Measurements from ENCODE around the gene CCDC179.

Gene CCDC179

GRCh38 chr11:22860241-22860640 lies at the start of gene CCDC179:
CCDC179 (minus strand) TSS chr11:22860474; CDS start chr11:22860421, 53 bp downstream.
- DNase-seq (ENCODE audit: low read depth): no peak

GRCh38 chr11:22903782-22904181 lies 43.5 kb upstream of the CCDC179 start:
- DNase-seq (ENCODE audit: low read depth): no peak

DNA sequence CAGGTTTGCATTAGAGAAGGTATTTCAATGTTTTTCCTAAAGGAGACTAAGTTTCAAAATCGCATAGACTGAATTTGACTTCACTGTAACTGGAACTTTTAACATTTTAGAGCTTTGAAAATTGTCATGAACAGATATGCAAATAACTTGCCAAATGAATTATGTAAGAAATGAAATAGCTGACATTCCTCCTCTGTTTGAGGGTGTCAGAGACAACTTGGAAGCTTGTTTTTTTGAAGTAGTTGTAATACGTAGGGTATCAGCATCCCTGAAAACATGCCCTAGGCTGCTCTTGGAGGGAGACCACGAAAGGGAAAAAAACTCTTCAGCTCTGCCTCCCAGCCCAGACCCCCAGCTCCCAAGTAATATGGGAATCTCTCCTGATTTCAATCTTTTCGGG lies 41.3 kb upstream of the CCDC179 start:
- no peak for DNase-seq (ENCODE audit: low read depth)

DNA sequence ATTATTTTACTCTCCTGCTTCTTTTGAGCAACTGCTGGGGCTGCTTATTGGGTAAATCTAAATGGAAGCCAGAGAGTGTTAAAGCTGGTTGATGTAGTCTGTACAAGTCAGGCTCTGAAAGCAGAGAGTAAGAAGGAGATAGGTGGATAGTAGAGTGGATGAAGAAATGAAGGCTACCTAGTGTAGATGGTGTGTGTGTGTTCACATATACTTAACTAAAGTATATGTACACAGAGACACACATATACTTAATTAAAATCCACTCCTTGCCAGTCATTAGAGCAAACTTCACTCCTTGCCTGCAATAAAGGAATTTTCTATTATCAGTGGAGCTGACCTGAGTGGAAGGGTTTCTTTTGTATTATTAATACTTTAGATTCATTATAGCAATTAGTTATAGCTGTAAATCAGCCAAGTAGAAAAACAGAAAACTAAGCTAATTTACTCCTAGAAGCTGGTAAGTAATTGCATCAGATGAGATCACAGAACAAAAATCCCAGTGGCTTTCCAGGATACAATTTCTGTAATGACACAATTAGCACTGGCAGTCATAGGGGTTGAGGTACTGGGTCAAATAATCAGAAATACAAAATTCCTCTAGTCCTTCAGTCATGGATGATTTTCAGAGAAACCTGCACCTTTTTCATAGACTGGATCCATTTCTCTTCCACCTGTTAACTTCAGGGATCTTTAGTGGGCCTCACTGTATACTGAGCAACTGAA lies 40.7 kb upstream of the CCDC179 start:
- DNase-seq (ENCODE audit: low read depth): no peak

GRCh38 chr11:22898036-22898435 lies 37.8 kb upstream of the CCDC179 start:
- DNase-seq (ENCODE audit: low read depth): no peak

GRCh38 chr11:22890227-22890626 lies 30.0 kb upstream of the CCDC179 start:
- no peak for DNase-seq (ENCODE audit: low read depth)

GRCh38 chr11:22884217-22884616 lies 23.9 kb upstream of the CCDC179 start:
- DNase-seq (ENCODE audit: low read depth): no peak

DNA sequence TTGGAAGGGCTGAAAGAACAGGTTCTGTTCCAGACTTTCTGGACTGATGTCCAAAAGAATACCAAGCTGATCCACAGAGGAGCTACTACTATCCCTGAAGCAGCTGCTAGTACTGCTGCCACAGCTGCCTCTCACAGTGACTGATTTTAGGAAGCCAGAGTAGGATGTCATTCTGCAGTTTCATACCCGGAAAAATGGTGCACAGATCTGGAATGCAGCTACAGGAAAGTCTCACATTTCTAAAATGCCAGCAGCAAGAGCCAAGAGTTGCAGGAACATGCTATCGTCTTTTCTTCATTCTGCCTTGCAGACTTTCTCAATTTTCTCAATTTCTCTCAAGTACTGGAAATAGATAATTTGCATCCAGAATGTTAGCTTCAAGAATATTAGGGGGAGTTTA lies 19.4 kb upstream of the CCDC179 start:
- DNase-seq (ENCODE audit: low read depth): peak; percentile 0

DNA sequence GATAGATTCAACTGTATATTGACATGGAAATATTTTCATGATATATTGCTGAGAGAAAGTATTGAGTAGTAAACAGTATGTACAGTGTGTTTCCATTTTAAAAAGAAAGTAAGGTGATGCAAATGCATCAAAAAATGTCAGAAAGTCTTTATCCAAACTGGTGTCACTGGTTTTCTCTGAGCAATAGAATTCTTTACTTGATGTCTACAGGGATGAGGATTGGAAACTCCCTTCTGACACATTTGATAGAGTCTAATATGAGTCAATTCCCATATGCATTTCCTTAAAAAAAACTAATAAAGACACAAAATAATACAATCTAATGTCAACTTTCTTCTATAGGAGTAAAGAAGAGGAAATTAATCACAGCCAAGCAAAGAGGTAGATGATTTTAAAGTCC lies 18.3 kb upstream of the CCDC179 start:
- DNase-seq (ENCODE audit: low read depth): no peak

GRCh38 chr11:22878039-22878438 lies 17.8 kb upstream of the CCDC179 start:
- no peak for DNase-seq (ENCODE audit: low read depth)

DNA sequence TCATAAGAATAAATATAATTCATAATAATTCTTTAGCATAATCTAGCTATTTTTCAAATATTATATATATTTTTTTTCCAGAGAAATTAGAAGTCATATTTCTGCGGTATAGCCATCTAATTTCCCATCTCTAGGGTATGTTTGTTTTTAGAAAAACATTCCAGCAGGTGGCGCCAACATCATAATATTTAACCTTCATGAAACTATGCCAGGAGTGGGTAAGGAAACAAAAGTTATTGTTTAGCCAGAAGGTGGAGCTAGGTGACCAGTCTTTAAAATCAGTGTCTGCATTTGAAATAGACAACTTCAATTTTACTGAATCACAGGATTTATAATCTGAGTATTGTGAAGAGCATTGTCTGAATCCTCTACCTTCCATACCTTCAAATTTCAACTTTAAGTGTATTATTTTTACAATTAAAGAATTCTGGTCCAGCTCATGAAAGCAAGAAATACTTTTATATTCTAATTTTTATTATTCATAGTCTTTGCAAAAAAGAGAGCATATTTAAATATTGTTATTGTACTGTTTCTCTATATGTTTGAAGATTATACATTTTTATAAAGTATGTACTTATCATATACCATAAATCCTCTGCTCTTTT lies 15.7 kb upstream of the CCDC179 start:
- DNase-seq (ENCODE audit: low read depth): peak; percentile 75

DNA sequence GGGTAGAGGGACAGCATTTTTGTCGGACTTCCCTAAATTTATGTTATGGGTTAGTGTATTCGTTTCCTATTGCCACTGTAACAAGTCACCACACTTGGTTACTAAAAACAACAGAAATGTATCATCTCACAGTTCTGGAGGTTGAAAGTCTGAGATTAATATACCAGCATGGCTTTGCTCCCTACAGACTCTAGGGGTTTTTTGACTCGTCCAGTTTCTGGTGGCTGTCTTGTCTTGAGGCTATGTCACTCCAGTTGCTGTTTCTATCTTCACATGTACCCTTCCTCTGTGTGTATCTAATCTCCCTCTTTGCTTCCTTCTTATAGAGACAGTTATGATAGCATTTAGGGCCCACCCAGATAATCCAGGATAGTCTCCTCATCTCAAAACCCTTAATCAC lies 9.1 kb upstream of the CCDC179 start:
- no peak for DNase-seq (ENCODE audit: low read depth)

DNA sequence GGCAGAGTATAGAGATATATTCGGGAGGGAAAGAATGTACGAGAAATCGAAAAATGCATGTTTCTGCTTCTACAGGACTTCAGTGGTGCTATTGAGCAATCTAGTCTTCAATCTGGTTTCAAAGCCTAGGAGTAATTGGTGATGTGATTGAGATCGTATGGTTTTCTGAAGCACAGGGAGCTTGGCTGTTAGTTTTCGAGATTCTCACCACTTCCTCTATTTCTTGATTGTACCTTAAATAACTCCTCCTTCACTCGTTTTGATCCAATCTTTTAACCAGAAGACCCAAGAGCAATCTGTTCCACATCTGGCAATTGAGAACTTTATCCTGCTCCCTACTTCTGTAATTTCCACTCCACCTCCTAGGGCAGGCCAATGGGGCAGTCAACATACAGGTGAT lies 518 bp downstream of the CCDC179 start:
- no peak for DNase-seq (ENCODE audit: low read depth)

DNA sequence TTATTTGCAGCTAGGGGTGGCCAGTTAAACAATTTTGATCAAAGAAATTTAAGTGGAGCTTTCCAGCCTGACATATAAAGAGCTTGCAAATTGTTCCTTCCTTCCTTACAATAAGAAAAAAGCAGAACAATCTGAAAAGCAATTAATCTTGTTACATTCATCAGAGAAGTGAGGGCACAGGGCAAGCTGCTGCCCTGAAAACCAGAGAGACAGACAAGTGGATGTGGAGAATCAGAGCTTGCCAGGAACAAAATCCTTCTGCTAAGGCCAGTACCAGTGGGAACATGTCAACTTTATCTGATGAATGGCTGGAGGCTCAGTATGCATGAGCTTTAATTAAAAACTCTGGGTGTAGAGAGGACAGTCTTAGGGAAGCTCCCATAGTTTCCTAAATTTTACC lies 8.8 kb downstream of the CCDC179 start:
- DNase-seq (ENCODE audit: low read depth): no peak

DNA sequence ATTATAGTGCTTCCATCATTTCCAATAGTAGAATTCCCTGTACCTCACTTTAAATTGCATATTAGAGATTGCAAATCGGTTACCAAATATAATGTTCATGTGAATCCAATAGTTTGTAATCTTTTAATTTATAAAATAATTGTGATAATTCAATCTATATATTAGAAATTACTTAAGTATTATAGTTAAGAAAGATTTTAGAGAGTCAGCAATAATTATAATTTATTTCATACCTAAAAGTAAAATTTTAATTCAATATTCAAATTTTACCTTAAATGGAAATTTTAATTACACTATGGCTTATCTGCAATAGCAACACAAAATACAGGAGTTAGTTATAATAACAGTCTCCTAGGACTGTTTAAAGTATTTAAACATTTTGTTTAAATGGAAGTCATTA lies 13.5 kb downstream of the CCDC179 start:
- DNase-seq (ENCODE audit: low read depth): no peak

GRCh38 chr11:22832315-22833015 lies 27.8 kb downstream of the CCDC179 start:
- no peak for DNase-seq (ENCODE audit: low read depth)

- no peak for DNase-seq (ENCODE audit: low read depth)
These were observed 30.2 kb downstream of the CCDC179 start for GRCh38 chr11:22830082-22830414.

GRCh38 chr11:22829231-22830081 lies 30.8 kb downstream of the CCDC179 start, which contains the start of gene SVIP:
SVIP (minus strand) TSS chr11:22829801; CDS start chr11:22829748, 53 bp downstream.
- peak; percentile 80 for DNase-seq (ENCODE audit: low read depth)

- no peak for DNase-seq (ENCODE audit: low read depth)
These were observed 31.9 kb downstream of the CCDC179 start for GRCh38 chr11:22828373-22828772.

DNA sequence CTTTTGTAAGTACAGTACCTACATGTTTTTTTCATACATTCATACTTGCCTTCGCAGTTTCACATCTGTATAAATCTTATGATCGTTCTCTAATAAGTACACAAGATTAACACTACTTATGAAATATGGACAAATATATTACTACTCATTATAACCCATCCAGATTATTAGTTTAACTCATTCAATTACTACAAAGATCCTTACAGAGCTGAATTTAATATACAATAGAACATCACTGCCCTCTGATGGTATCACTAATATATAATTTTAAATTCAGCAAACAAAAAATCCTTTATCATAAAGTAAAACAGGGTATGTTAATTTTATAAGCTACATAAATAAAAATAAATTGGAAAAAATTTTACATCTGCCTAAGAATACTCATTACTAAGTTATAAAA lies 38.1 kb downstream of the CCDC179 start:
- DNase-seq (ENCODE audit: low read depth): no peak

DNA sequence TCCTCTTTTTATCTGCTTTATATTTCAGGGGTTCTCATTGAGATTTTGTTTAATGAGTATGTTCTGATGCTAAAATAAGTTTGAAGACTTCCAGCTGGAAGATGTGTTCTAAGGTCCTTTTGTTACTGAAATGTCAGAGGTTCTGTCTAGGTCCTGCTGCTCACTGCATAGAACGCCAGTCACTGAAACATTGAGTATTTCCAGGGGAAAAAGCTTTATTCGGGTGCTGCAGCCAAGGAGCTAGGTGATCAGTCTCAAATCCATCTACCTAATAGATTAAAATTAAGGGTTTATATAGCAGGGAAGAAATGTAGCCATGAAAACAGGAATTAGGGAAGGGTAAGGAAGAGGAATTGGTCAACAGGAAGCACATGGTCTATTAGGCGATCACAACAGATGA lies 50.4 kb downstream of the CCDC179 start:
- DNase-seq (ENCODE audit: low read depth): no peak

- no peak for DNase-seq (ENCODE audit: low read depth)
These were observed 51.6 kb downstream of the CCDC179 start for GRCh38 chr11:22808571-22809197.

Measured in amniotic epithelial cell (primary cell).